M059J (cell line): ENCODE data around the gene TNFSF13. TPM values are rescaled to one million over a fixed set of nuclear protein-coding genes. Genes with fewer than 3 reads are reported as not detected.

ENCODE experiments used
- DNase-seq: peaks from one replicate; pipeline ENCODE4 v3.0.0-alpha.2; 2012; ENCODE audit warnings: low read depth
- total RNA-seq: library from RNA; depleted of rRNA; stranded (reverse); fragments of >200 nt; shearing (Covaris generic); gene quantifications from 2 replicates; pipeline ENCODE4 v1.2.3, GENCODE V29; 2014

TNFSF13 gene
- total RNA-seq, 1 experiment from 2014 or later: 4.2 TPM

- DNase-seq: no peak
Observed at GRCh38 chr17:7574176-7574953, 15.8 kb downstream of the TNFSF13 start.

- DNase-seq: no peak
Observed at GRCh38 chr17:7575481-7575883, 16.9 kb downstream of the TNFSF13 start.

- no peak for DNase-seq
Observed at GRCh38 chr17:7575959-7576358, 17.4 kb downstream of the TNFSF13 start.

GRCh38 chr17:7576432-7576937 lies 17.9 kb downstream of the TNFSF13 start:
- no peak for DNase-seq

GRCh38 chr17:7577327-7578199 lies 19.0 kb downstream of the TNFSF13 start:
- DNase-seq: no peak

GRCh38 chr17:7579001-7579833 lies 20.7 kb downstream of the TNFSF13 start, which contains the start of gene CD68:
TSS of gene CD68 (plus strand) at chr17:7579638. CDS start at chr17:7579678, 40 bp downstream.
- DNase-seq: peak; percentile 95

- DNase-seq: no peak
Observed at GRCh38 chr17:7579834-7580603, 21.5 kb downstream of the TNFSF13 start.

- no peak for DNase-seq
Observed at GRCh38 chr17:7580604-7581575, 22.3 kb downstream of the TNFSF13 start.

- no peak for DNase-seq
Observed at GRCh38 chr17:7582396-7583252, 24.1 kb downstream of the TNFSF13 start.

GRCh38 chr17:7583253-7584109 lies 24.9 kb downstream of the TNFSF13 start, which contains the start of gene MPDU1:
TSS of gene MPDU1 (plus strand) at chr17:7583852. CDS start at chr17:7583863, 11 bp downstream.
- DNase-seq: peak; percentile 90

GRCh38 chr17:7586673-7587419 lies 28.3 kb downstream of the TNFSF13 start:
- DNase-seq: no peak

GRCh38 chr17:7587420-7588151 lies 29.0 kb downstream of the TNFSF13 start:
- peak; percentile 91 for DNase-seq

GRCh38 chr17:7588553-7589203 lies 30.1 kb downstream of the TNFSF13 start:
- no peak for DNase-seq

- no peak for DNase-seq
Observed at GRCh38 chr17:7589204-7589868, 30.8 kb downstream of the TNFSF13 start.
